Panc1 (cell line): ENCODE measurements around the gene RNF186. TPM values are rescaled to one million over a fixed set of nuclear protein-coding genes. Genes with fewer than 3 reads are reported as not detected.

Experiments
- ATAC-seq: fragments of 200-7000 bp; cut with Tn5 transposase; 2 replicates; pipeline ENCODE4 v1.9.1; 2020; ENCODE audit warnings: mild to moderate bottlenecking, moderate library complexity
- BruUV-seq: library from RNA; stranded (reverse); fragments of 400-500 nt; replicated peaks from 2 replicates; lab custom pipeline; 2021; lab: Mats Ljungman, UMichigan
- CTCF ChIA-PET: fragments of 300-600 bp; sonication (Branson Sonifier 250); formaldehyde crosslinking; loops from one replicate; lab custom pipeline; 2022; ENCODE audit warnings: antibody characterized with exemption; lab: Charles Lee
- POLR2A ChIA-PET: fragments of 300-600 bp; sonication (Branson Sonifier 250); formaldehyde crosslinking; loops from one replicate; lab custom pipeline; 2022; ENCODE audit warnings: antibody characterized with exemption; lab: Charles Lee
- DNase-seq: peaks from one replicate; pipeline ENCODE4 v3.0.0-alpha.2; 2010; ENCODE audit warnings: low read depth, low spot score
- H3K27ac ChIP-seq: 2 replicates; pipeline ENCODE4 v1.5.1; 2011; ENCODE audit warnings: mild to moderate bottlenecking, low read length, inconsistent platforms
- H3K27me3 ChIP-seq: fragments of 200-500 bp; sonication (Bioruptor generic); 2 replicates; pipeline ENCODE4 v1.6.0; 2014; ENCODE audit warnings: low read length, inconsistent platforms; ENCODE audit not compliant: control insufficient read depth, insufficient read depth
- H3K36me3 ChIP-seq: fragments of 200-500 bp; sonication (Bioruptor generic); 2 replicates; pipeline ENCODE4 v1.5.1; 2014; ENCODE audit warnings: inconsistent platforms, mild to moderate bottlenecking, low read length, moderate library complexity; ENCODE audit not compliant: control insufficient read depth, insufficient read depth
- H3K4me1 ChIP-seq: 2 replicates; pipeline ENCODE4 v1.5.1; 2011; ENCODE audit warnings: inconsistent platforms, mild to moderate bottlenecking, low read length, moderate library complexity; ENCODE audit not compliant: control insufficient read depth, insufficient read depth
- H3K4me3 ChIP-seq, 2 experiments: 2 replicates each; pipeline ENCODE4 v1.5.1; 2011 to 2012; ENCODE audit warnings: low read depth in 2 of 2, low read length in 2 of 2, mild to moderate bottlenecking in 2 of 2, inconsistent platforms in 1 of 2, moderate library complexity in 1 of 2
- H3K9me3 ChIP-seq: fragments of 200-500 bp; sonication (Bioruptor generic); 2 replicates; pipeline ENCODE4 v1.5.1; 2014; ENCODE audit warnings: low read depth, mild to moderate bottlenecking, inconsistent platforms, low read length, moderate library complexity; ENCODE audit not compliant: control insufficient read depth, insufficient read depth
- CTCF ChIP-seq: fragments of 450-650 bp; IDR thresholded peaks from 2 replicates; pipeline ENCODE4 v1.5.1; 2017; ENCODE audit warnings: mild to moderate bottlenecking
- POLR2AphosphoS5 ChIP-seq: IDR thresholded peaks from 2 replicates; pipeline ENCODE4 v1.6.1; 2012; ENCODE audit warnings: mild to moderate bottlenecking, low read depth, low read length, moderate library complexity
- REST ChIP-seq, 2 experiments: IDR thresholded peaks; 2 replicates each; pipeline ENCODE4 v1.6.1; 2011 to 2012; ENCODE audit warnings: low read depth in 2 of 2, control low read depth in 1 of 2, low read length in 1 of 2, mild to moderate bottlenecking in 1 of 2, moderate library complexity in 1 of 2; ENCODE audit not compliant: insufficient read depth in 1 of 2
- TCF7L2 ChIP-seq: IDR thresholded peaks from 2 replicates; pipeline ENCODE4 v1.6.1; 2011; ENCODE audit warnings: mild to moderate bottlenecking, low read depth, low read length, inconsistent platforms
- in situ Hi-C: cut with HindIII; loops from 2 replicates; pipeline ENCODE4 v1.10.0; 2016; ENCODE audit warnings: low sequenced_read_pairs, low pct_unique_long_range_greater_than_20kb
- intact Hi-C: fragments of 100-400 bp; cut with micrococcal nuclease; formaldehyde crosslinking; loops from one replicate; pipeline ENCODE4 v1.10.0; 2022; ENCODE audit not compliant: unreplicated experiment
- total RNA-seq: library from RNA; stranded (reverse); gene quantifications from one replicate; pipeline ENCODE4 v1.2.1, GENCODE V29; 2021; ENCODE audit not compliant: unreplicated experiment

Gene RNF186
- total RNA-seq, 1 experiment from 2014 or later: not detected

- Histone ChIP-seq H3K4me3 (no peak overlapping the region), H3K27me3 (no peaks in the 10 kb centered on the region), H3K4me1 (no peaks in the 10 kb centered on the region), H3K9me3 (no peaks in the 10 kb centered on the region), H3K27ac (no peak overlapping the region), H3K36me3 (no peaks in the 10 kb centered on the region)
- CTCF ChIA-PET: interaction anchor here (0.6 kb wide), 1 partner anchor 60 kb away, joined by 3 read pairs; no protein-coding TSS in a partner anchor
- no peak for ATAC-seq
- no peak for TF ChIP-seq REST (IDR thresholded peaks at IDR 0.05; ENCODE audit: insufficient read depth in 1 of 2, low read depth in 2 of 2, low read length in 1 of 2)
- no peak for TF ChIP-seq POLR2AphosphoS5
- TF ChIP-seq CTCF: no peak
- TF ChIP-seq TCF7L2: no peak
- intact Hi-C loops: no loop called here
- no TSS peak for BruUV-seq
- POLR2A ChIA-PET: no interaction called here
- in situ Hi-C loops: no loop called here
- DNase-seq: no peak
Measured at GRCh38 chr1:19765623-19766022, 49.5 kb downstream of the RNF186 start.

- no peak overlapping the region for H3K4me3 ChIP-seq
- BruUV-seq: no TSS peak
- no peaks in the 10 kb centered on the region for H3K36me3 ChIP-seq
- TF ChIP-seq POLR2AphosphoS5: no peak
- intact Hi-C loops (no loop called here), in situ Hi-C loops (no loop called here)
- no peaks in the 10 kb centered on the region for H3K4me1 ChIP-seq
- DNase-seq (no peak), ATAC-seq (no peak)
- POLR2A ChIA-PET: no interaction called here
- H3K27me3 ChIP-seq: no peaks in the 10 kb centered on the region
- CTCF ChIA-PET: interaction anchor here (0.6 kb wide), 1 partner anchor 59 kb away, joined by 3 read pairs; no protein-coding TSS in a partner anchor
- H3K27ac ChIP-seq: no peak overlapping the region
- H3K9me3 ChIP-seq: no peaks in the 10 kb centered on the region
Measured at GRCh38 chr1:19764848-19765247, 50.2 kb downstream of the RNF186 start.

Other genes starting within 250 kb of the RNF186 start
- 191 TPM for gene NBL1, start 171.0 kb downstream of the RNF186 start, total RNA-seq
- gene HTR6, start 150.4 kb downstream of the RNF186 start, total RNA-seq: 0.10 TPM
- 13.2 TPM for gene TMCO4, start 15.4 kb downstream of the RNF186 start, total RNA-seq
- 14.1 TPM for gene OTUD3, start 67.1 kb upstream of the RNF186 start, total RNA-seq
- not detected for gene PLA2G2E, start 108.3 kb upstream of the RNF186 start, total RNA-seq
- not detected for gene PLA2G2A, start 164.3 kb upstream of the RNF186 start, total RNA-seq